Psoas muscle (tissue), 8 donors: ENCODE results near the gene ABCA6. TPM values are rescaled to one million over a fixed set of nuclear protein-coding genes. Genes with fewer than 3 reads are reported as not detected.
"Not testable (repeated sequence)": the region's sequence is repeated elsewhere in the genome, so short reads cannot be mapped to it uniquely, and the experiment has no call there.

ENCODE experiments used
- ATAC-seq, 4 donors: fragments of 200-7000 bp; cut with Tn5 transposase; one replicate each; pipeline ENCODE4 v1.9.1; 2020; ENCODE audit warnings: moderate library complexity in 3 of 4, mild to moderate bottlenecking in 2 of 4
- DNase-seq, 2 donors: peaks; one replicate each; pipeline ENCODE4 v3.0.0-alpha.2; 2020
- H3K27ac ChIP-seq: fragments of 200-600 bp; one replicate; pipeline ENCODE4 v1.8.0; 2022
- H3K27me3 ChIP-seq, 3 donors: fragments of 200-600 bp in 1 of 3; one replicate each; pipeline versions ENCODE4 v1.6.1 to v1.8.0; 2013 to 2022; ENCODE audit warnings: low read length in 2 of 3, mild to moderate bottlenecking in 2 of 3, moderate library complexity in 1 of 3; ENCODE audit not compliant: insufficient read depth in 3 of 3
- H3K36me3 ChIP-seq, 2 donors: fragments of 200-600 bp in 1 of 2; one replicate each; pipeline versions ENCODE4 v1.6.1 to v1.8.0; 2013 to 2022; ENCODE audit warnings: low read depth in 1 of 2, mild to moderate bottlenecking in 1 of 2, moderate library complexity in 1 of 2; ENCODE audit not compliant: insufficient read depth in 1 of 2
- H3K4me1 ChIP-seq: fragments of 200-600 bp; one replicate; pipeline ENCODE4 v1.8.0; 2022
- H3K4me3 ChIP-seq: fragments of 200-600 bp; one replicate; pipeline ENCODE4 v1.8.0; 2022; ENCODE audit warnings: mild to moderate bottlenecking
- H3K9me3 ChIP-seq: fragments of 200-600 bp; one replicate; pipeline ENCODE4 v1.8.0; 2022
- CTCF ChIP-seq: fragments of 200-600 bp; IDR thresholded peaks from one replicate; pipeline ENCODE4 v1.8.0; 2022; ENCODE audit warnings: antibody characterized with exemption
- WGBS, 3 donors: extraction: QIAGEN DNeasy Blood & Tissue Kit; methylation state at CpG; one replicate each; pipeline versions ENCODE4 v1.1.6 to v1.1.7; 2013; 5-methylcytosine and 5-hydroxymethylcytosine counted together
- intact Hi-C, 2 donors: fragments of 100-400 bp; cut with DNase I; formaldehyde crosslinking; loops; one replicate each; pipeline versions ENCODE4 v1.11.0 to v1.14.2; 2022
- polyA plus RNA-seq, 3 donors: library from polyadenylated mRNA; stranded (reverse); fragments of 200-250 nt; gene quantifications; one replicate each; pipeline ENCODE4 v1.2.3, GENCODE V29; 2013
- total RNA-seq, 4 donors: library from RNA; stranded (reverse); fragmentation: NEBNext Ultra II Directional in 2 of 4; extraction: Animal tissue kit (Norgen Biotek cat#: 25700) in 2 of 4; gene quantifications; one replicate each; pipeline versions ENCODE4 v1.2.1 to v1.2.4, GENCODE V29; 2021 to 2023
- donor health status: healthy with polysubstance abuse.
- donor health status: DM: no; HTN: no; CAD: no; lungs with moderate emphysema.
- donor health status: Bipolar disorder and iron deficiency.
- donor health status: healthy.
- donor health status: DM: yes; HTN: yes; CAD: no.
- donor health status: DM: no; HTN: no; CAD: no.
- donor health status: DM: no; HTN: no; CAD: no.
- donor health status: DM: yes; HTN: yes; CAD: no.

The ABCA6 gene
- total and polyA plus RNA-seq, 7 donors, result 2.7 to 21.2 (median 6.8) TPM

- no peak overlapping the region for H3K27ac ChIP-seq
- no peak overlapping the region for H3K4me3 ChIP-seq
- no peaks in the 10 kb centered on the region for H3K27me3 ChIP-seq
- no peak for TF ChIP-seq CTCF
- DNase-seq (no peak), ATAC-seq (no peak)
- H3K4me1 ChIP-seq, result no peaks in the 10 kb centered on the region
- intact Hi-C loops, result no loop called here
- peaks cover 20% of the 10 kb centered on the region for H3K9me3 ChIP-seq
- H3K36me3 ChIP-seq, result peaks cover 3 to 50% of the 10 kb centered on the region in 2 donors
Observed at GRCh38 chr17:69075823-69076222, 65.9 kb downstream of the ABCA6 start.

- DNase-seq, H3K4me3 ChIP-seq, ATAC-seq, H3K27me3 ChIP-seq, intact Hi-C loops, H3K27ac ChIP-seq, H3K4me1 ChIP-seq: not testable (repeated sequence)
- peaks cover 3 to 28% of the 10 kb centered on the region in 2 donors for H3K36me3 ChIP-seq
- H3K9me3 ChIP-seq, result peaks cover 20% of the 10 kb centered on the region
Observed at GRCh38 chr17:69073392-69073791, 68.3 kb downstream of the ABCA6 start.

DNA sequence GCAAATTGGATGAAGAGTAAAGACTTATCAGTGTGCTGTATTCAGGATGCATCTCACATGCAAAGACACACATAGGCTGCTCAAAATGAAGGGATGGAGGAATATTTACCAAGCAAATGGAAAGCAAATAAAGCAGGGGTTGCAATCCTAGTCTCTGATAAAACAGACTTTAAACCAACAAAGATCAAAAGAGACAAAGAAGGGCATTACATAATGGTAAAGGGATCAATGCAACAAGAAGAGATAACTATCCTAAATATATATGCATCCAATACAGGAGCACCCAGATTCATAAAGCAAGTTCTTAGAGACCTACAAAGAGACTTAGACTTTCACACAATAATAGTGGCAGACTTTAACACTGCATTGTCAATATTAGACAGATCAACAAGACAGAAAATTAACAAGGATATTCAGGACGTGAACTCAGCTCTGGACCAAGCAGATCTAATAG, 68.9 kb downstream of the ABCA6 start:
- intact Hi-C loops, H3K27ac ChIP-seq, H3K4me1 ChIP-seq, H3K4me3 ChIP-seq, DNase-seq, ATAC-seq, H3K27me3 ChIP-seq: not testable (repeated sequence)
- peaks cover 20% of the 10 kb centered on the region for H3K9me3 ChIP-seq
- H3K36me3 ChIP-seq, result peaks cover 3 to 23% of the 10 kb centered on the region in 2 donors
- 85 to 96% (median 93%) methylated on average over 1 of the region's 1 CpG for WGBS, 3 donors

DNA sequence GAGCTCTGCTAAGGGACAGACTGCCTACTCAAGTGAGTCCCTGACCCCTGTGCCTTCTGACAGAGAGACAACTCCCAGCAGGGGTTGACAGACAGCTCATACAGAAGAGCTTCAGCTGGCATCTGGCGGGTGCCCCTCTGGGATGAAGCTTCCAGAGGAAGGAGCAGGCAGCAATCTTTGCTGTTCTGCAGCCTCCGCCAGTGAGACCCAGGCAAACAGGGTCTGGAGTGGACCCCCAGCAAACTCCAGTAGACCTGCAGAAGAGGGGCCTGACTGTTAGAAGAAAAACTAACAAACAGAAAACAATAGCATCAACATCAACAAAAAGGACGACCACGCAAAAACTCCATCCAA, 70.5 kb downstream of the ABCA6 start:
- H3K4me3 ChIP-seq, intact Hi-C loops, H3K4me1 ChIP-seq, ATAC-seq, H3K27ac ChIP-seq, H3K27me3 ChIP-seq: not testable (repeated sequence)
- WGBS, 3 donors, result 83 to 89% (median 88%) methylated on average over 4 of the region's 4 CpGs
- DNase-seq, result peak in 1 of 2 donors; percentile 12
- peaks cover 14% of the 10 kb centered on the region for H3K9me3 ChIP-seq
- peaks cover 0 to 19% of the 10 kb centered on the region in 2 donors for H3K36me3 ChIP-seq

DNA sequence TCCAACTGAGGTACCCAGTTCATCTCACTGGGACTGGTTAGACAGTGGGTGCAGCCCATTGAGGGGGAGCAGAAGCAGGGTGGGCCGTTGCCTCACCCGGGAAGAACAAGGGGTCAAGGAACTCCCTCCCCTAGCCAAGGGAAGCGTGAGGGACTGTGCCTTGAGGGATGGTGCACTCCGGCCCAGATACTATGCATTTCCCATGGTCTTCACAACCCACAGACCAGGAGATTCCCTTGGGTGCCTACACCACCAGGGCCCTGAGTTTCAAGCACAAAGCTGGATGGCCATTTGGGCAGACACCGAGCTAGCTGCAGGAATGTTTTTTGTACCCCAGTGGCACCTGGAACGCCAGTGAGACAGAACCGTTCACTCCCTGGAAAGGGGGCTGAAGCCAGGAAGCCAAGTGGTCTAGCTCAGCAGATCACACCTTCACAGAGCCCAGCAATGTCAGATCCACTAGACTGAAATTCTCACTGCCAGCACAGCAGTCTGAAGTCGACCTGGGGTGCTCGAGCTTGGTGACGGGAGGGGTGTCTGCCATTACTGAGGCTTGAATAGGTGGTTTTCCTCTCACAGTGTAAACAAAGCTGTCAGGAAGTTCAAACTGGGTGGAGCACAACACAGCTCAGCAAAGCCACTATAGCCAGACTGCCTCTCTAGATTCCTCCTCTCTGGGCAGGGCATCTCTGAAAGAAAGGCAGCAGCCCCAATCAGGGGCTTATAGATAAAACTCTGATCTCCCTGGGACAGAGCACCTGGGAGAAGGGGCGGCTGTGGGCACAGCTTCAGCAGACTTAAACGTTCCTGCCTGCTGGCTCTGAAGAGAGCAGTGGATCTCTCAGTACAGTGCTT, 71.1 kb downstream of the ABCA6 start:
- ATAC-seq, H3K4me3 ChIP-seq, H3K27ac ChIP-seq, H3K4me1 ChIP-seq, intact Hi-C loops, H3K27me3 ChIP-seq: not testable (repeated sequence)
- Histone ChIP-seq H3K36me3 (peaks cover 0 to 18% of the 10 kb centered on the region in 2 donors), H3K9me3 (peaks cover 11% of the 10 kb centered on the region)
- 75 to 84% (median 77%) methylated on average over 12 of the region's 12 CpGs for WGBS, 3 donors
- peak in 1 of 2 donors; percentile 29 for DNase-seq

DNA sequence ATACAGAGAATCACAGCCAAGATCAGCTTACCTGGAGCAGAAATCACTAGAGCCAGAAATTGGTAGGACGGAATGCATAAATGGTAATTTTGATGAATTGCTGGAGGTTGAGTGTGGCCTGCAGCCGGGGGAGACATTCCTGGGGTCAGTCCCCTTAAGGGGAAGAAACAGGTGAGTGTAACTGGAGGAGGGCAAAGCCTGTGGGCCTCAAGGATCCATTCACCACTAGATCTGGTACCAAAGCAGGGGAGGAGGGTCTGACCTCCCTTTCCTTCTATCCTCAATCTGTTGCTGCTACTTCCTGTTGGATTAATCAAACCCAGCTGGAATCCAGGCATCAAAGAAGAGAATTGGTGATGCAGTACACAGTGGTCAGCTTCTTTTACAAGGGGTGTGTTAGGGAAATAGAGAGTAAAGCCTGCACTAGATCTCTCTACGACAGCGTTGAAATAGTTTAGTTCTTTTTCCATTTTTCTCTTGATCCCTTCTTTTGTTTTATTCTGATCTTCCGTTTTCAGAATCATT, 72.4 kb downstream of the ABCA6 start:
- no peak for ATAC-seq
- Histone ChIP-seq H3K27ac (no peak overlapping the region), H3K27me3 (no peaks in the 10 kb centered on the region), H3K36me3 (peaks cover 0 to 18% of the 10 kb centered on the region in 2 donors), H3K4me1 (no peaks in the 10 kb centered on the region), H3K9me3 (no peaks in the 10 kb centered on the region), H3K4me3 (no peak overlapping the region)
- TF ChIP-seq CTCF, result no peak
- DNase-seq, result peak in 1 of 2 donors; percentile 4
- intact Hi-C loops, result no loop called here
- WGBS, 3 donors, result 88 to 95% (median 89%) methylated on average over 5 of the region's 5 CpGs
